PC-3 (cell line): Measurements from ENCODE around the gene ZSCAN31. TPM values are rescaled to one million over a fixed set of nuclear protein-coding genes. Genes with fewer than 3 reads are reported as not detected.

Source experiments
- ATAC-seq: fragments of 200-7000 bp; cut with Tn5 transposase; 2 replicates; pipeline ENCODE4 v1.9.1; 2020; ENCODE audit warnings: mild to moderate bottlenecking, moderate library complexity
- BruUV-seq: library from RNA; stranded (reverse); fragments of 400-500 nt; replicated peaks from 2 replicates; lab custom pipeline; 2021; lab: Mats Ljungman, UMichigan
- CTCF ChIA-PET: fragments of 300-600 bp; sonication (Branson Sonifier 250); formaldehyde crosslinking; loops from one replicate; lab custom pipeline; 2022; ENCODE audit warnings: antibody characterized with exemption; lab: Charles Lee
- POLR2A ChIA-PET: fragments of 300-600 bp; sonication (Branson Sonifier 250); formaldehyde crosslinking; loops from one replicate; lab custom pipeline; 2022; ENCODE audit warnings: antibody characterized with exemption; ENCODE audit not compliant: unreplicated experiment; lab: Charles Lee
- DNase-seq: peaks from one replicate; pipeline ENCODE4 v3.0.0-alpha.2; 2015
- H2AFZ ChIP-seq: fragments of 300-600 bp; sonication (generic); 2 replicates; pipeline ENCODE4 v1.6.0; 2016; ENCODE audit warnings: antibody characterized with exemption, low read length
- H3F3A ChIP-seq: fragments of 300-600 bp; sonication (generic); one replicate; pipeline ENCODE4 v1.6.0; 2017; ENCODE audit warnings: antibody characterized with exemption, low read length, control low read depth, mild to moderate bottlenecking; ENCODE audit not compliant: unreplicated experiment
- H3K27ac ChIP-seq: fragments of 300-600 bp; sonication (generic); 2 replicates; pipeline ENCODE4 v1.5.1; 2016; ENCODE audit warnings: mild to moderate bottlenecking, low read length
- H3K27me3 ChIP-seq: fragments of 300-600 bp; sonication (generic); 2 replicates; pipeline ENCODE4 v1.6.1; 2016; ENCODE audit warnings: low read length, mixed read lengths
- H3K36me3 ChIP-seq: fragments of 300-600 bp; sonication (generic); 2 replicates; pipeline ENCODE4 v1.6.1; 2016; ENCODE audit warnings: low read depth, mixed run types, low read length, mixed read lengths
- H3K4me1 ChIP-seq: fragments of 300-600 bp; sonication (generic); 2 replicates; pipeline ENCODE4 v1.5.1; 2016; ENCODE audit warnings: low read length; ENCODE audit not compliant: insufficient read depth
- H3K4me2 ChIP-seq: fragments of 300-600 bp; sonication (generic); 2 replicates; pipeline ENCODE4 v1.6.0; 2016; ENCODE audit warnings: low read length
- H3K4me3 ChIP-seq: fragments of 300-600 bp; sonication (generic); 2 replicates; pipeline ENCODE4 v1.5.1; 2016; ENCODE audit warnings: mild to moderate bottlenecking, low read length, mixed read lengths
- H3K79me2 ChIP-seq: fragments of 300-600 bp; sonication (generic); 2 replicates; pipeline ENCODE4 v1.6.1; 2017; ENCODE audit warnings: low read length, mixed read lengths
- H3K9ac ChIP-seq: fragments of 300-600 bp; sonication (generic); 2 replicates; pipeline ENCODE4 v1.6.0; 2016; ENCODE audit warnings: mild to moderate bottlenecking, low read length
- H3K9me2 ChIP-seq: fragments of 300-600 bp; sonication (generic); replicated peaks from 2 replicates; pipeline ENCODE4 v1.6.1; 2016; ENCODE audit warnings: mixed run types, low read length, mixed read lengths
- H3K9me3 ChIP-seq: fragments of 300-600 bp; sonication (generic); 2 replicates; pipeline ENCODE4 v1.6.1; 2016; ENCODE audit warnings: low read length, mixed read lengths
- H4K20me1 ChIP-seq: fragments of 300-600 bp; sonication (generic); 2 replicates; pipeline ENCODE4 v1.6.1; 2016; ENCODE audit warnings: low read length, mixed read lengths
- EZH2 ChIP-seq: fragments of 300-600 bp; sonication (generic); IDR thresholded peaks from one replicate; pipeline ENCODE4 v1.6.1; 2017; ENCODE audit warnings: antibody characterized with exemption, mild to moderate bottlenecking, low read length; ENCODE audit not compliant: unreplicated experiment
- EZH2phosphoT487 ChIP-seq: fragments of 300-600 bp; sonication (generic); IDR thresholded peaks from 2 replicates; pipeline ENCODE4 v1.6.1; 2018; ENCODE audit warnings: mild to moderate bottlenecking, antibody characterized with exemption, low read length, borderline replicate concordance
- intact Hi-C: fragments of 100-400 bp; cut with micrococcal nuclease; formaldehyde crosslinking; loops from 2 replicates; pipeline ENCODE4 v1.9.0; 2023
- total RNA-seq: library from RNA; depleted of rRNA; stranded (reverse); fragments of >200 nt; gene quantifications from 2 replicates; pipeline ENCODE4 v1.2.3, GENCODE V29; 2014
- TF ChIP-seq, protein P1 (sequence below): fragments of 300-600 bp; sonication (generic); conservative IDR thresholded peaks from 2 replicates; pipeline ENCODE4 v1.5.1; 2017; ENCODE audit warnings: antibody characterized with exemption, low read depth, mild to moderate bottlenecking, low read length

ZSCAN31 gene
- total RNA-seq, 1 experiment from 2014 or later: 16.9 TPM

DNA sequence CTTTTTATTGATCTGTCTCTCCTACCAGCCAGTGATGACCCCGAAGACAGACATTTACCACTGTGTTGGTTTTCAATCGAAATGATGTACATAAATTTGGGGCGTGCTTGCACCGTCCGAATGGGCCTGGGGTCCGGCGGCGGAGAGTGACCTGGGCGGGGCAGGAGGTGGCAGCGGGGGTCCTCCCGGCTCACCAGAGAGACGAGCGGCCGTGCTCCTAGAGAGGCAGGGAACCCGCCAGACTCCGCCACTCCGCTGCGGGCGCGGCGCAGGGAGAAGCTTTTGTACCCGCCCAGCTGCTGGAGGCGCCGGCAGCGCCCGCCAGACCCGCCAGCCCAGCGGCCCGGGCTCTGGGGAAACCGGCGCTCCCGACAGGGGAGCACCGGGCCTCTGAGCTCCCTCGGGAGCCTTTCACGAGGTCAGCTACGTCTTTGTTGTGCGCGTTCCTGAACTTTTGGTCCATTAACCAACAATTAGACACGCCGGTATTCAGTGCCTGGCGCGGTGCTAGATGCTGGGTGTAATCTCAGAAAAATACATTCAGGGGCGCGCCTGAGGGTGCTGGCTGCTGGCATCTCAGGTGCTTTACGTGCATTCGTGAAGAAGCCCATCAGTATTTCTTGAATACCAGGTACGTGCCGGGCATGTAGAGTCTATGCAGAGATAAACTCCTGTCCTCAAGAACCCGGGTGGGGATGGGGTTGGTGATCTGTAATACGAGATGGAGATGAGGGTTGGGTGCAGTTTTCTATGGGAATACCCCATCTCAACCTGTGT, 54.5 kb downstream of the ZSCAN31 start, which contains the start of gene PGBD1:
PGBD1 (plus strand) TSS at position 285 of the 777 bp plus-strand sequence. CDS start 2,242 bp downstream, outside the sequence.
- peaks cover 15% of the 10 kb centered on the region; the same call in 1 of the 2 replicates for H3K36me3 ChIP-seq
- ChIA-PET CTCF (interaction anchor here (0.7 to 1.4 kb wide), 3 partner anchors 54 to 75 kb away, joined by 3 to 6 read pairs (median 4); no protein-coding TSS in a partner anchor), POLR2A (interaction anchor here (0.5 to 0.6 kb wide), 3 partner anchors 15 to 71 kb away, joined by 3 to 4 read pairs (median 4); partner anchors contain the start of genes ZKSCAN4 and ZSCAN26)
- peak; percentile 94 for ATAC-seq
- H3K27ac ChIP-seq: no peak within 1 kb of the TSS
- no peaks in the 10 kb centered on the region for H3F3A ChIP-seq
- H3K4me3 ChIP-seq: peak within 1 kb of the TSS; percentile 96
- H3K9ac ChIP-seq: peak within 1 kb of the TSS; percentile 81
- TF ChIP-seq EZH2phosphoT487 (no peak), EZH2 (no peak)
- TF ChIP-seq, protein P1, sequence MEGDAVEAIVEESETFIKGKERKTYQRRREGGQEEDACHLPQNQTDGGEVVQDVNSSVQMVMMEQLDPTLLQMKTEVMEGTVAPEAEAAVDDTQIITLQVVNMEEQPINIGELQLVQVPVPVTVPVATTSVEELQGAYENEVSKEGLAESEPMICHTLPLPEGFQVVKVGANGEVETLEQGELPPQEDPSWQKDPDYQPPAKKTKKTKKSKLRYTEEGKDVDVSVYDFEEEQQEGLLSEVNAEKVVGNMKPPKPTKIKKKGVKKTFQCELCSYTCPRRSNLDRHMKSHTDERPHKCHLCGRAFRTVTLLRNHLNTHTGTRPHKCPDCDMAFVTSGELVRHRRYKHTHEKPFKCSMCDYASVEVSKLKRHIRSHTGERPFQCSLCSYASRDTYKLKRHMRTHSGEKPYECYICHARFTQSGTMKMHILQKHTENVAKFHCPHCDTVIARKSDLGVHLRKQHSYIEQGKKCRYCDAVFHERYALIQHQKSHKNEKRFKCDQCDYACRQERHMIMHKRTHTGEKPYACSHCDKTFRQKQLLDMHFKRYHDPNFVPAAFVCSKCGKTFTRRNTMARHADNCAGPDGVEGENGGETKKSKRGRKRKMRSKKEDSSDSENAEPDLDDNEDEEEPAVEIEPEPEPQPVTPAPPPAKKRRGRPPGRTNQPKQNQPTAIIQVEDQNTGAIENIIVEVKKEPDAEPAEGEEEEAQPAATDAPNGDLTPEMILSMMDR: no peak
- intact Hi-C loops: loop anchor here (1.0 to 2.0 kb wide), 3 partner anchors 50 to 73 kb away; no protein-coding TSS in a partner anchor
- H3K4me1 ChIP-seq: peaks cover 19% of the 10 kb centered on the region
- H3K4me2 ChIP-seq: peak within 1 kb of the TSS; percentile 83
- no peaks in the 10 kb centered on the region for H3K27me3 ChIP-seq
- H3K9me2 ChIP-seq: no peaks in the 10 kb centered on the region
- H3K9me3 ChIP-seq: no peaks in the 10 kb centered on the region
- peaks cover 20% of the 10 kb centered on the region for H3K79me2 ChIP-seq
- peak within 1 kb of the TSS; percentile 100 for H2AFZ ChIP-seq
- peak; percentile 80 for DNase-seq
- no TSS peak for BruUV-seq
- no peaks in the 10 kb centered on the region for H4K20me1 ChIP-seq

DNA sequence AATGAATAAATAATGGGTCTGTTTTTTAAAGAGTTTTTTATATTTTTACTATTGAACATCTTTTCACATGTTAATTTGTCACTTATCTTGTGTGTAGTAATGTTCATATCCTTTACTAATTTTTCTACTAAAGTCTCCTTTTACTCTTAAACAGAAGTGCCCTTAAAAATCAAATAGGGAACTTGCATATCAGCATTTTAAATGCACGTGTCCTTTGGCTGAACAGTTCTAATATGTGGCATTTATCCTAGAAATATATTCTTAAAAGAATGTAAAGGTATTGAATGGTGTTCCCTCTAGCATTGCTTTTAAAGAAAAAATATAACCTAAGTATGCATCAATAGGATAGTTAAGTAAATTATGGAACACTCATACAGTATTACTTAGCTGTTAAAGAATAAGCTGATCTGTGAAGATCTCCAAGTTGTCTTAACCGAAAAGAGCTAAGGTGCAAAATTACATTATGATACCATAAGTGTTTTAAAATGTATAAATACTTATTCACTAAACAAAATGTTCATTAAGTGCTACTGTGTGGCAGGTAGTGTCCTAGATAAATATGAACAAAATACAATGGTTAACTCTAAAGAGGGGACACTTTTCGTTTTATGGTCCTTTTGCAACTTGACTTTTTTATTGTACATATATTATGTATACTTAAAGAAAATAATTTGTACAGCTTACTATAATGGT, 55.2 kb downstream of the ZSCAN31 start:
- H3K9me2 ChIP-seq: no peaks in the 10 kb centered on the region
- ChIA-PET POLR2A (interaction anchor here (0.6 to 0.7 kb wide), 2 partner anchors 14 to 72 kb away, joined by 3 read pairs; partner anchors contain the start of gene ZSCAN26), CTCF (interaction anchor here (0.7 to 1.4 kb wide), 3 partner anchors 55 to 75 kb away, joined by 3 to 6 read pairs (median 4); no protein-coding TSS in a partner anchor)
- H3K27me3 ChIP-seq: no peaks in the 10 kb centered on the region
- H3K4me3 ChIP-seq: peak overlapping the region; percentile 96
- peaks cover 20% of the 10 kb centered on the region for H3K79me2 ChIP-seq
- DNase-seq: no peak
- BruUV-seq: no TSS peak
- no peaks in the 10 kb centered on the region for H3K9me3 ChIP-seq
- no peaks in the 10 kb centered on the region for H4K20me1 ChIP-seq
- H3K4me1 ChIP-seq: peaks cover 19% of the 10 kb centered on the region
- peak overlapping the region; percentile 83 for H3K4me2 ChIP-seq
- TF ChIP-seq EZH2: no peak
- TF ChIP-seq, protein P1: no peak
- TF ChIP-seq EZH2phosphoT487: no peak
- intact Hi-C loops: loop anchor here (1.0 to 2.0 kb wide), 2 partner anchors 55 to 74 kb away; no protein-coding TSS in a partner anchor
- peak; percentile 4 for ATAC-seq
- H3K27ac ChIP-seq: no peak overlapping the region
- no peaks in the 10 kb centered on the region for H3F3A ChIP-seq
- H2AFZ ChIP-seq: peak overlapping the region; percentile 100
- H3K36me3 ChIP-seq: peaks cover 9% of the 10 kb centered on the region; the same call in 1 of the 2 replicates
- H3K9ac ChIP-seq: peak overlapping the region; percentile 81
